Caco-2 (cell line): ENCODE results near the gene C2orf81. TPM values are rescaled to one million over a fixed set of nuclear protein-coding genes. Genes with fewer than 3 reads are reported as not detected.

ENCODE experiments used
- BruUV-seq: library from RNA; stranded (reverse); fragments of 400-500 nt; replicated peaks from 2 replicates; lab custom pipeline; 2021; lab: Mats Ljungman, UMichigan
- CTCF ChIA-PET: fragments of 300-600 bp; sonication (Branson Sonifier 250); formaldehyde crosslinking; loops from one replicate; lab custom pipeline; 2022; ENCODE audit warnings: antibody characterized with exemption; lab: Charles Lee
- POLR2A ChIA-PET: fragments of 300-600 bp; sonication (Branson Sonifier 250); formaldehyde crosslinking; loops from one replicate; lab custom pipeline; 2022; ENCODE audit warnings: antibody characterized with exemption; lab: Charles Lee
- DNase-seq, 2 experiments: peaks; one replicate each; pipeline versions ENCODE4 v3.0.0 to v3.0.0-alpha.2; 2020 to 2022
- H3K27me3 ChIP-seq: replicated peaks from 2 replicates; pipeline ENCODE4 v1.6.0; 2011; ENCODE audit warnings: low read length; ENCODE audit not compliant: control insufficient read depth, insufficient read depth
- H3K36me3 ChIP-seq: 2 replicates; pipeline ENCODE4 v1.5.1; 2011; ENCODE audit warnings: low read length; ENCODE audit not compliant: control insufficient read depth, insufficient read depth
- H3K4me1 ChIP-seq: fragments of 250-450 bp; sonication (Bioruptor Pico); 2 replicates; pipeline ENCODE4 v1.5.1; 2020; ENCODE audit warnings: mild to moderate bottlenecking
- H3K4me3 ChIP-seq: 2 replicates; pipeline ENCODE4 v1.5.1; 2011; ENCODE audit warnings: low read depth, mild to moderate bottlenecking, control low read depth, low read length
- H3K9me3 ChIP-seq: fragments of 250-450 bp; sonication (Bioruptor Pico); 2 replicates; pipeline ENCODE4 v1.5.1; 2020; ENCODE audit warnings: mild to moderate bottlenecking, moderate library complexity
- H3K27ac Mint-ChIP-seq: one replicate; pipeline ENCODE4 v1.8.0; 2022; ENCODE audit warnings: mixed read lengths; ENCODE audit not compliant: unreplicated experiment
- H3K27me3 Mint-ChIP-seq: one replicate; pipeline ENCODE4 v1.8.0; 2022; ENCODE audit warnings: mixed read lengths; ENCODE audit not compliant: insufficient read depth, unreplicated experiment
- H3K36me3 Mint-ChIP-seq: one replicate; pipeline ENCODE4 v1.8.0; 2022; ENCODE audit warnings: mild to moderate bottlenecking, mixed read lengths; ENCODE audit not compliant: insufficient read depth, unreplicated experiment
- H3K4me1 Mint-ChIP-seq: one replicate; pipeline ENCODE4 v1.8.0; 2022; ENCODE audit warnings: low read depth, mixed read lengths; ENCODE audit not compliant: unreplicated experiment
- H3K4me3 Mint-ChIP-seq: one replicate; pipeline ENCODE4 v1.8.0; 2022; ENCODE audit warnings: mild to moderate bottlenecking, moderate library complexity, mixed read lengths; ENCODE audit not compliant: unreplicated experiment
- H3K9me3 Mint-ChIP-seq: one replicate; pipeline ENCODE4 v1.8.0; 2022; ENCODE audit warnings: mixed read lengths; ENCODE audit not compliant: unreplicated experiment
- intact Hi-C: fragments of 100-400 bp; cut with micrococcal nuclease; formaldehyde crosslinking; loops from one replicate; pipeline ENCODE4 v1.10.0; 2022; ENCODE audit not compliant: unreplicated experiment
- total RNA-seq: library from RNA; stranded (reverse); gene quantifications from 2 replicates; pipeline ENCODE4 v1.2.3, GENCODE V29; 2022
- TF ChIP-seq, protein P1 (sequence below), 2 experiments: fragments of 200-600 bp in 1 of 2; IDR thresholded peaks; 1 replicate in 1 of 2; 2 replicates in 1 of 2; pipeline versions ENCODE4 v1.5.1 to v1.8.0; 2011 to 2022; ENCODE audit warnings: antibody characterized with exemption in 1 of 2, control low read depth in 1 of 2, inconsistent platforms in 1 of 2, low read depth in 1 of 2, low read length in 1 of 2, mild to moderate bottlenecking in 1 of 2, moderate library complexity in 1 of 2; ENCODE audit not compliant: insufficient read depth in 1 of 2, severe bottlenecking in 1 of 2, unreplicated experiment in 1 of 2

Gene C2orf81
- total RNA-seq, 1 experiment from 2014 or later: 0.84 TPM

GRCh38 chr2:74450570-74451190 lies 29.3 kb upstream of the C2orf81 start:
- Mint-ChIP-seq H3K4me3 (peak overlapping the region; percentile 28), H3K9me3 (no peaks in the 10 kb centered on the region), H3K27me3 (no peaks in the 10 kb centered on the region), H3K4me1 (peaks cover 51% of the 10 kb centered on the region), H3K27ac (peak overlapping the region; percentile 27), H3K36me3 (peaks cover 12% of the 10 kb centered on the region)
- peak in 1 of 2 experiments; percentile 29 for DNase-seq
- Histone ChIP-seq H3K36me3 (no peaks in the 10 kb centered on the region), H3K27me3 (no peaks in the 10 kb centered on the region), H3K4me3 (no peak overlapping the region), H3K4me1 (peaks cover 37% of the 10 kb centered on the region), H3K9me3 (no peaks in the 10 kb centered on the region)
- no TSS peak for BruUV-seq
- TF ChIP-seq, protein P1, sequence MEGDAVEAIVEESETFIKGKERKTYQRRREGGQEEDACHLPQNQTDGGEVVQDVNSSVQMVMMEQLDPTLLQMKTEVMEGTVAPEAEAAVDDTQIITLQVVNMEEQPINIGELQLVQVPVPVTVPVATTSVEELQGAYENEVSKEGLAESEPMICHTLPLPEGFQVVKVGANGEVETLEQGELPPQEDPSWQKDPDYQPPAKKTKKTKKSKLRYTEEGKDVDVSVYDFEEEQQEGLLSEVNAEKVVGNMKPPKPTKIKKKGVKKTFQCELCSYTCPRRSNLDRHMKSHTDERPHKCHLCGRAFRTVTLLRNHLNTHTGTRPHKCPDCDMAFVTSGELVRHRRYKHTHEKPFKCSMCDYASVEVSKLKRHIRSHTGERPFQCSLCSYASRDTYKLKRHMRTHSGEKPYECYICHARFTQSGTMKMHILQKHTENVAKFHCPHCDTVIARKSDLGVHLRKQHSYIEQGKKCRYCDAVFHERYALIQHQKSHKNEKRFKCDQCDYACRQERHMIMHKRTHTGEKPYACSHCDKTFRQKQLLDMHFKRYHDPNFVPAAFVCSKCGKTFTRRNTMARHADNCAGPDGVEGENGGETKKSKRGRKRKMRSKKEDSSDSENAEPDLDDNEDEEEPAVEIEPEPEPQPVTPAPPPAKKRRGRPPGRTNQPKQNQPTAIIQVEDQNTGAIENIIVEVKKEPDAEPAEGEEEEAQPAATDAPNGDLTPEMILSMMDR (IDR thresholded peaks at IDR 0.05; ENCODE audit: insufficient read depth in 1 of 2, low read depth in 1 of 2, low read length in 1 of 2, severe bottlenecking in 1 of 2, unreplicated experiment in 1 of 2): no peak
- ChIA-PET POLR2A (interaction anchor here (1.0 kb wide), 1 partner anchor 10 kb away, joined by 3 read pairs; no protein-coding TSS in a partner anchor), CTCF (no interaction called here)
- intact Hi-C loops: loop anchor here (5.0 kb wide), 1 partner anchor 198 kb away; no protein-coding TSS in a partner anchor

- Mint-ChIP-seq H3K4me1 (peaks cover 38% of the 10 kb centered on the region), H3K9me3 (no peaks in the 10 kb centered on the region), H3K36me3 (peaks cover 7% of the 10 kb centered on the region), H3K27me3 (no peaks in the 10 kb centered on the region), H3K27ac (no peak overlapping the region), H3K4me3 (no peak overlapping the region)
- no peak overlapping the region for H3K4me3 ChIP-seq
- TF ChIP-seq, protein P1 (IDR thresholded peaks at IDR 0.05; ENCODE audit: insufficient read depth in 1 of 2, low read depth in 1 of 2, low read length in 1 of 2, severe bottlenecking in 1 of 2, unreplicated experiment in 1 of 2): no peak
- H3K36me3 ChIP-seq: no peaks in the 10 kb centered on the region
- H3K4me1 ChIP-seq: peaks cover 41% of the 10 kb centered on the region
- H3K9me3 ChIP-seq: no peaks in the 10 kb centered on the region
- intact Hi-C loops: no loop called here
- no peaks in the 10 kb centered on the region for H3K27me3 ChIP-seq
- ChIA-PET POLR2A (no interaction called here), CTCF (no interaction called here)
- no peak for DNase-seq
- no TSS peak for BruUV-seq
Measured at GRCh38 chr2:74448771-74449170, 27.4 kb upstream of the C2orf81 start.

GRCh38 chr2:74447230-74447999 lies 26.0 kb upstream of the C2orf81 start:
- TF ChIP-seq, protein P1 (IDR thresholded peaks at IDR 0.05; ENCODE audit: insufficient read depth in 1 of 2, low read depth in 1 of 2, low read length in 1 of 2, severe bottlenecking in 1 of 2, unreplicated experiment in 1 of 2): no peak
- no TSS peak for BruUV-seq
- Histone ChIP-seq H3K27me3 (no peaks in the 10 kb centered on the region), H3K4me1 (peaks cover 43% of the 10 kb centered on the region), H3K9me3 (no peaks in the 10 kb centered on the region), H3K36me3 (no peaks in the 10 kb centered on the region), H3K4me3 (no peak overlapping the region)
- POLR2A ChIA-PET: no interaction called here
- Mint-ChIP-seq H3K9me3 (no peaks in the 10 kb centered on the region), H3K27me3 (no peaks in the 10 kb centered on the region), H3K4me1 (peaks cover 31% of the 10 kb centered on the region), H3K27ac (no peak overlapping the region), H3K36me3 (peaks cover 9% of the 10 kb centered on the region), H3K4me3 (no peak overlapping the region)
- CTCF ChIA-PET: no interaction called here
- intact Hi-C loops: no loop called here
- no peak for DNase-seq
